HEK293T (cell line): ENCODE data around the gene SALL1.

Experiments used
- ARNT ChIP-seq: fragments of 450-650 bp; IDR thresholded peaks from 2 replicates; pipeline ENCODE4 v1.6.1; 2017; ENCODE audit warnings: mild to moderate bottlenecking
- BHLHE40 ChIP-seq: fragments of 450-650 bp; IDR thresholded peaks from 2 replicates; pipeline ENCODE4 v1.6.1; 2016; ENCODE audit warnings: mild to moderate bottlenecking, moderate library complexity, borderline replicate concordance
- ELF4 ChIP-seq: fragments of 450-650 bp; IDR thresholded peaks from 2 replicates; pipeline ENCODE4 v1.6.1; 2017; ENCODE audit warnings: antibody characterized with exemption
- FOXA1 ChIP-seq: fragments of 450-650 bp; IDR thresholded peaks from 2 replicates; pipeline ENCODE4 v1.6.1; 2016; ENCODE audit warnings: mild to moderate bottlenecking
- FOXK2 ChIP-seq: fragments of 450-650 bp; IDR thresholded peaks from 2 replicates; pipeline ENCODE4 v1.6.1; 2016; ENCODE audit warnings: mild to moderate bottlenecking
- FOXM1 ChIP-seq: fragments of 450-650 bp; IDR thresholded peaks from 2 replicates; pipeline ENCODE4 v1.6.1; 2017; ENCODE audit warnings: mild to moderate bottlenecking, borderline replicate concordance
- HDGF ChIP-seq: fragments of 450-650 bp; IDR thresholded peaks from 2 replicates; pipeline ENCODE4 v1.6.1; 2017; ENCODE audit warnings: antibody characterized with exemption, borderline replicate concordance
- L3MBTL2 ChIP-seq: fragments of 450-650 bp; conservative IDR thresholded peaks from 2 replicates; pipeline ENCODE4 v1.6.1; 2016; ENCODE audit warnings: mild to moderate bottlenecking
- NFRKB ChIP-seq: fragments of 450-650 bp; IDR thresholded peaks from 2 replicates; pipeline ENCODE4 v1.6.1; 2016; ENCODE audit warnings: mild to moderate bottlenecking, moderate library complexity
- PKNOX1 ChIP-seq: fragments of 450-650 bp; IDR thresholded peaks from 2 replicates; pipeline ENCODE4 v1.6.1; 2016
- SP1 ChIP-seq: fragments of 450-650 bp; IDR thresholded peaks from 2 replicates; pipeline ENCODE4 v1.6.1; 2017
- SUZ12 ChIP-seq: fragments of 450-650 bp; IDR thresholded peaks from 2 replicates; pipeline ENCODE4 v1.6.1; 2016; ENCODE audit warnings: mild to moderate bottlenecking
- TARDBP ChIP-seq: fragments of 450-650 bp; IDR thresholded peaks from 2 replicates; pipeline ENCODE4 v1.6.1; 2016
- ZNF384 ChIP-seq: fragments of 450-650 bp; IDR thresholded peaks from 2 replicates; pipeline ENCODE4 v1.6.1; 2016

- TF ChIP-seq ELF4, result no peak
- TF ChIP-seq FOXK2, result no peak
- TF ChIP-seq HDGF, result no peak
- no peak for TF ChIP-seq BHLHE40
- no peak for TF ChIP-seq ARNT
- no peak for TF ChIP-seq NFRKB
- no peak for TF ChIP-seq TARDBP
- TF ChIP-seq ZNF384, result no peak
- TF ChIP-seq FOXA1, result no peak
- no peak for TF ChIP-seq L3MBTL2
- no peak for TF ChIP-seq SP1
- no peak for TF ChIP-seq PKNOX1
- no peak for TF ChIP-seq FOXM1
- no peak for TF ChIP-seq SUZ12
Observed at GRCh38 chr16:51149721-51150164, 1.3 kb downstream of the SALL1 start.
